AG09319 (cell line): ENCODE results near the gene SRPK1.

Source experiments
- DNase-seq: peaks from one replicate; pipeline ENCODE4 v3.0.0-alpha.2; 2010; ENCODE audit warnings: low read depth; ENCODE audit errors: extremely low read depth
- TF ChIP-seq, protein P1 (sequence below): IDR thresholded peaks from 2 replicates; pipeline ENCODE4 v1.5.1; 2011; ENCODE audit warnings: low read depth, mild to moderate bottlenecking, inconsistent platforms, low read length, moderate library complexity

The SRPK1 gene

DNA sequence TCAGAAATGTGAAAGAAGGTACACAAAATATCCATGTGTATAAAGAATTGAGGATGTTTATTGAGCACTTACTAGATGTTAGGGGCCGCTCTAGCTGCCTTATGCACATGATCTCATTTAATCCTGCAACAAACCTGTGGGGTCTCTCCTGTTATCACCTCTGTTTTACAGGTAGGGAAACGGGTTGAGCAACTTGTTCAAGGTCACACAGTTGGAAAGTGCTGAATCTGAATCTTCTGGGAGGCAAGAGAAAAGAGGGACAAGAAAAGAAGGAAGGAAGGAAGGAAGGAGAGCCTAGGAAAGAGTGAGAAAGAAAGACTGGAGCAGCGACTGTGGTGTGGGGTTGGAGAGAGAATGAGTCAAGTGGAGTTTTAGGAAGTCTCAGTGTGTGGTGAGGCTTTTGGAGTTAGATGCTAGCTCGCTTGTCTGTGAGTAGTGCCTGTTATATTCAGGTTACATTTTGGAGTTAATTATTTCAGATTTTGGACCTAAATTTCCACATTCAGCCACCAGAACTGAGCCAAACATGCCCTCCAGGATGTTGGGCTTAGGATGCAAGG is 132.4 kb downstream of the SRPK1 start:
- no peak for DNase-seq
- TF ChIP-seq, protein P1, sequence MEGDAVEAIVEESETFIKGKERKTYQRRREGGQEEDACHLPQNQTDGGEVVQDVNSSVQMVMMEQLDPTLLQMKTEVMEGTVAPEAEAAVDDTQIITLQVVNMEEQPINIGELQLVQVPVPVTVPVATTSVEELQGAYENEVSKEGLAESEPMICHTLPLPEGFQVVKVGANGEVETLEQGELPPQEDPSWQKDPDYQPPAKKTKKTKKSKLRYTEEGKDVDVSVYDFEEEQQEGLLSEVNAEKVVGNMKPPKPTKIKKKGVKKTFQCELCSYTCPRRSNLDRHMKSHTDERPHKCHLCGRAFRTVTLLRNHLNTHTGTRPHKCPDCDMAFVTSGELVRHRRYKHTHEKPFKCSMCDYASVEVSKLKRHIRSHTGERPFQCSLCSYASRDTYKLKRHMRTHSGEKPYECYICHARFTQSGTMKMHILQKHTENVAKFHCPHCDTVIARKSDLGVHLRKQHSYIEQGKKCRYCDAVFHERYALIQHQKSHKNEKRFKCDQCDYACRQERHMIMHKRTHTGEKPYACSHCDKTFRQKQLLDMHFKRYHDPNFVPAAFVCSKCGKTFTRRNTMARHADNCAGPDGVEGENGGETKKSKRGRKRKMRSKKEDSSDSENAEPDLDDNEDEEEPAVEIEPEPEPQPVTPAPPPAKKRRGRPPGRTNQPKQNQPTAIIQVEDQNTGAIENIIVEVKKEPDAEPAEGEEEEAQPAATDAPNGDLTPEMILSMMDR = no peak

DNA sequence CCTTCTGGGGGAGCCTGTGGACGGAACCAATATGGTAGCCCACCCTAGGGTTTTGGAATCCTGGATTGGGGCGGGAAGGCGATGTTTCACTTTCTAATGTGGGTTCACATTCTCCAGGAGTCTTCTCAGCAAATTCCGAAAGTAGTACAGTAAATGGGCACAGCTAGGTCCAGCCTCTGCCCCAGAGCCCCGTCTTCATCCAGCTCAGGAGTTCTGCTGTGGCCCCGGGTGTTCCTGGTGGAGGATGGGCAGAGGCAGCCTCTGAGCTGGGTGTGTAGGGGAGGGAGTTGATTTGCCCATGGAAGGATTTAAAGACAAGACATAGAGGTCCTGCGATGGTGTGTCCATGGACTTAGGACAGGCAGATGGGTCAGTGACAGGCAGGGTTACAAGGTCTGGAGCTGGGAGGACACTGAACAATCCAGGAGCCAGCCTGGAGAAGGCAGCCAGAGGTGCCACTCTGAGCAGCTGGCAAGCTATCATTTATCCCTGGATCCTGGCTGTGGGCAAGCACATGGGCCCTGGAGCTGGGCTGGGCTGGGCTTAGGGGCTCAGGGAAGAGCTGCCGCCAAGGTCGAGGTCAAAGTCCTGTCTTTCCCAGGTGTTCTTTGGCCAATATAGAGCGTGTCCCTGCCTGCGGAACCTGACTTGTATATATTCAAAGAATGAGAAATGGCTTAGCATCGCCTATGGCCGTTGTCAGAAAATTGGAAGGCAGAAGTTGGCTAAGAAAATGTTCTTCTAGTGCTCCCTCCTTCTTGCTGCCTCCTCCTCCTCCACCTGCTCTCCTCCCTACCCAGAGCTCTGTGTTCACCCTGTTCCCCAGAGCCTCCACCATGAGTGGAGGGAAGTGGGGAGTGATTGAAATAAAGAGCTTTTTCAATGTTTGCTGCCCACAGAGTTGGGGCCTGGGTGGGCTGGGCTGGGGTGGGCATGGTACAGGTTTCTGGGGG is 133.4 kb downstream of the SRPK1 start:
- no peak for DNase-seq

DNA sequence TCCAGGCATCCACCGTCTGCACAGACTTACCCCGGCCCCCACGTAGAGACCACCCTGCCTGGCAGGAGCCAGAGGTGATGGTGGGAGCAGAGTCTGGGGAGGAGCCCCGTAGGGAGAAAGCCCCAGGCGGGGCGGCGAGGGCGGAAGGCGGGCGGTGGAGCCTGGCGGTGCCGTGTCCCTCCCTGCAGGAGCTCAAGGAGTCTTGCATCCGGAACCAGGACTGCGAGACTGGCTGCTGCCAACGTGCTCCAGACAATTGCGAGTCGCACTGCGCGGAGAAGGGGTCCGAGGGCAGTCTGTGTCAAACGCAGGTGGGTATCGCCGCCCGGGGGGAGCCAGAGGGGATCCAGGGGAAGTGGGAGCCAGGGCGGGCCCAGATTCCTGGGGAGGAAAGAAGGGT is 134.1 kb downstream of the SRPK1 start:
- TF ChIP-seq, protein P1 = no peak
- DNase-seq = no peak

More for the DNA sequence above, 133.4 kb downstream of the SRPK1 start:
- TF ChIP-seq, protein P1 = no peak

DNA sequence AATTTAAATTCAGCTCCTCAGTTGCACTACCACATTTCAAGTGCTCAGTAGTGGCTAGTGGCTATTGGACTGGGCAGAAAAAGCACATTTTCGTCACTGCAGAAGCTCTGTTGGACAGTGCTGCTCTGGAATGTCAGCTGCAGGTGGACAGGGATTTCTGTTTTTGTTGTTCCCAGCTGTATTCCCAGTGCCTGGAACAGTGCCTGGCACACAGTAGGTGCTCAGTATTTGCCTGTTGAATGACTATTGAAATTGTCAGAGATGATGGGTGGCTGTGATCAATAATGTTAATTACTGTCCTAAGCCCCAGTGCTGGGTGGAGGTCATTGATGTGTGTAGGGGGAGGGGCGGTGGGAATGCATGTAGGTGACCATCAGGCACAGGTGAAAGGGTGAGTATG is 134.6 kb downstream of the SRPK1 start:
- DNase-seq = no peak
- TF ChIP-seq, protein P1 = no peak

DNA sequence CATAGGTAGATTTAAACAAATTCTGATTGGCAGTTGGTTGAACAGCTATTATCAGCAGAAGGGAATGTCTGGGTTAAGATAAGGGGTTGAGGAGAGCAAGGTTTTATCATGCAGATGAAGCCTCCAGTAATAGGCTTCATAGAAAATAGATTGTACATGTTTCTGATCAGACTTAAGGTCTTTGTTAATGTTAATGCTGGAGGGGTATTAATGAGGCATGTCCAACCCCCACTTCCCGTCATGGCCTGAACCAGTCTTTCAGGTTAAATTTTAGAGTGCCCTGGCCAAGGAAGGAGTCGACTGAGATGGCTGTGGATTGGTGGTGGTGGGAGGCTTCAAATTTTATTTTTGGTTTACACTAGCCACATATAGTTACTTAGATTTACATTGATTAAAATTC is 136.7 kb downstream of the SRPK1 start:
- TF ChIP-seq, protein P1 = no peak
- DNase-seq = no peak
